ENCODE results near the gene FHIT.

DNA sequence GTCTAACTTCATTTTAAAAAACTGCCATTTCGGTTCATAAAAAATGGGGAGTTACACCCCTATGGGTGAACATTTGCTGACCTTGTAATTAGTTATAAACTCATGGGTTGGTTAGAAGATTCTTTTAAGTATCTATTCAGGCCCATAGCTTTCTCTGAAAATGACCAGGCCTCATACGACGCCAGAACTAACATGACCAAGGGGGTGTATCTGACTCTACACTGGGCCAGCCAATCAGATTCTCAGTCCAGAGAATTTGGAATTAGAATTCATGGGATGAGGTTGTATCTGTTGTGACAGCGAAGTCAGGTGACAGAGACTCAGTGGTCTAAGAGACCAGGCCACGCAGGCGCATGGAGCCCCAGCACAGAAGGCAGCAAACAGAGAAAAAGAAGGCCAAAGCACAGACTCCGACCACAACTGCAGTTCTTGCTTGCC lies 981.4 kb downstream of the FHIT start:
- TF ChIP-seq, protein P1, sequence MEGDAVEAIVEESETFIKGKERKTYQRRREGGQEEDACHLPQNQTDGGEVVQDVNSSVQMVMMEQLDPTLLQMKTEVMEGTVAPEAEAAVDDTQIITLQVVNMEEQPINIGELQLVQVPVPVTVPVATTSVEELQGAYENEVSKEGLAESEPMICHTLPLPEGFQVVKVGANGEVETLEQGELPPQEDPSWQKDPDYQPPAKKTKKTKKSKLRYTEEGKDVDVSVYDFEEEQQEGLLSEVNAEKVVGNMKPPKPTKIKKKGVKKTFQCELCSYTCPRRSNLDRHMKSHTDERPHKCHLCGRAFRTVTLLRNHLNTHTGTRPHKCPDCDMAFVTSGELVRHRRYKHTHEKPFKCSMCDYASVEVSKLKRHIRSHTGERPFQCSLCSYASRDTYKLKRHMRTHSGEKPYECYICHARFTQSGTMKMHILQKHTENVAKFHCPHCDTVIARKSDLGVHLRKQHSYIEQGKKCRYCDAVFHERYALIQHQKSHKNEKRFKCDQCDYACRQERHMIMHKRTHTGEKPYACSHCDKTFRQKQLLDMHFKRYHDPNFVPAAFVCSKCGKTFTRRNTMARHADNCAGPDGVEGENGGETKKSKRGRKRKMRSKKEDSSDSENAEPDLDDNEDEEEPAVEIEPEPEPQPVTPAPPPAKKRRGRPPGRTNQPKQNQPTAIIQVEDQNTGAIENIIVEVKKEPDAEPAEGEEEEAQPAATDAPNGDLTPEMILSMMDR (IDR thresholded peaks at IDR 0.05) = no peak
- no peak for TF ChIP-seq EP300 (IDR thresholded peaks at IDR 0.05)

All from suprapubic skin (tissue), 3 donors.